HG03025 (cell line): Measurements from ENCODE around the gene PLA2G2F.

ENCODE experiments used
- ATAC-seq: cut with Tn5 transposase; IDR thresholded peaks from one replicate; pipeline ENCODE4 v1.9.1; 2021; ENCODE audit warnings: mild to moderate bottlenecking, moderate library complexity; ENCODE audit not compliant: unreplicated experiment, low FRiP score

The PLA2G2F gene

DNA sequence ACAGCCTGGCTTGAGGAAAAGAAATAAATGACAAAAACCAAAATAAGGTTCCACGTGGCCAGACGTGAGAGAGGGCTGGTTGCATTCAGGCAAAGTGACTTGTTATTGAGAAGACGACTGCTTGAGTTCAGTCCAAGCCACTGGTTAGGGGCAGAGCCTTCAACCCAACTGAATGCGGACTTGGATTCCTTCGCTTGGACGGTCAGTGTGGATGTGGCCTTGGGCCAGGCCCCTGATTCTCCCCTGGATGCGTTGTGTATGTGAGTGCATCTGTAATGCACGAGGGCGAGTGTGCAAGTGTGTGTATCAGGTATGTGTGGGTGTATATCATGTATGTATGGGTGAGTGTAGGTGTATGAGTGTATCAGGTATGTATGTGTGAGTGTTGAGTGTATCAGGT, 1.9 kb downstream of the PLA2G2F start:
- ATAC-seq: no peak

DNA sequence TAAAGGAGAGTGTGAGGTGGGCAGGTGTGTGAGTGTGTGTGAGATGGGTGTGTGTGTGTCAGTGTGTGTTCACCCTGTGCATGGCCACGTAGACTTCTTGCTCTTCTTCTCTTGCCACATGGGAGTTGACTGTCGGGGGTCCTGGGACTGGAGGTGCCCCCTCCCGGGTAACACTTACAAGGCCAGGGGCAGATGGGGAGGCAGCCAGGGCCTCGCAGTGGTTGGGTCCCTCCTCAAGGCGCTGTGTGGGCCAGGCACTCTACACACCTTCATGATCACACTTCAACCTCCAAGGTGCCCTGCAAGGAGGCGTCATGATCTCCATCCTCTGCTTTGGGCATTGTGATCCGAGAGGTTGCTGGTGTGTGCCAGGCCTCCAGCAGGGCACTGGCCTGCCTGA, 2.3 kb downstream of the PLA2G2F start:
- ATAC-seq: no peak

DNA sequence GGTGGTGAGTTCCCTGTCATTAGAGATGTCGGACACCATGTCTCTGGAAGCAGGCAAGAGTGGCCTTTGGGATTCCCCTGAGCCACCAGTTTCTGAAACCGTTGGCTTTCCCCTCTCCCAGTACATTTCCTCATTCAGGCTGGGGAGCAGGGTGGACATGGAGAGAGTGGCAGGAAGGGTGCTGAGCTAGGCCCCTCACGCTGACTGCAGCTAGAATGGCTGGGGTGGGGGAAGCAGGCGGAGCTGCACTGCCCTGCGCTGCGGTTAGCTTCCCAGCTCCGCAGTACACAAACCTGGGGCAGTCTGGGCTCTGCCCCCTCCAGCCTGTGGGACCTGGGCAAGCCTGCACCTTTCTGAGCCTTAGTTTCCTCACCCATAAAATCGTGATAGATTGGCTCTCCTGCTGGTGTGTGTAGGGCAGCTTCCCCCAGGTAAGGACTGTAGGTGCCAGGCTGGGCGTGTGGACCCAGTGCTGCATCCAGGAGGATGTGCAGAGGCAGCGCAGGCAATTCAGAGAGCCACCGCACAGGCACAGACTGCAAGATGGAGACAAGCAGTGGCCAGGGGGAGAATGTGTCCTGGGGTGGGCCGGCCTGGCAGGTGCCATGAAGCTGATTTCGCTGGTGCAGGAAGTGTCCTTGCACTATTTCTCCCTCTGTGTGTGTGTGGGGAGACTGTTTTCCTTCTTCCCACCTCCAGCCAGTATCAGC, 3.0 kb downstream of the PLA2G2F start:
- no peak for ATAC-seq

DNA sequence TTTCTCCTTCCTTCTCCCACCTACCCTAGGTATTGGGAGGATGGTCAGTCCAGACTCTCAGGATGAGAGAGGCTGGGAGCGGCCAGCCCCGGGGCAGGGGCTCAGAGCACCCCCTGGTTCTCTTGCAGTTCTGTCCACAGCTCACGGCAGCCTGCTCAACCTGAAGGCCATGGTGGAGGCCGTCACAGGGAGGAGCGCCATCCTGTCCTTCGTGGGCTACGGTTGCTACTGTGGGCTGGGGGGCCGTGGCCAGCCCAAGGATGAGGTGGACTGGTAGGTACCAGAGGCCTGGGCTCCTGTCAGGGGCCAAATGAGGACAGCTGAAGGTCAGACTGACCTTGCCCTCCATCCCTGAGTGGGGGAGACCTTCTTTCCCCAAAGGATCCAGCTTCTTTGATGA, 4.2 kb downstream of the PLA2G2F start:
- ATAC-seq: no peak

DNA sequence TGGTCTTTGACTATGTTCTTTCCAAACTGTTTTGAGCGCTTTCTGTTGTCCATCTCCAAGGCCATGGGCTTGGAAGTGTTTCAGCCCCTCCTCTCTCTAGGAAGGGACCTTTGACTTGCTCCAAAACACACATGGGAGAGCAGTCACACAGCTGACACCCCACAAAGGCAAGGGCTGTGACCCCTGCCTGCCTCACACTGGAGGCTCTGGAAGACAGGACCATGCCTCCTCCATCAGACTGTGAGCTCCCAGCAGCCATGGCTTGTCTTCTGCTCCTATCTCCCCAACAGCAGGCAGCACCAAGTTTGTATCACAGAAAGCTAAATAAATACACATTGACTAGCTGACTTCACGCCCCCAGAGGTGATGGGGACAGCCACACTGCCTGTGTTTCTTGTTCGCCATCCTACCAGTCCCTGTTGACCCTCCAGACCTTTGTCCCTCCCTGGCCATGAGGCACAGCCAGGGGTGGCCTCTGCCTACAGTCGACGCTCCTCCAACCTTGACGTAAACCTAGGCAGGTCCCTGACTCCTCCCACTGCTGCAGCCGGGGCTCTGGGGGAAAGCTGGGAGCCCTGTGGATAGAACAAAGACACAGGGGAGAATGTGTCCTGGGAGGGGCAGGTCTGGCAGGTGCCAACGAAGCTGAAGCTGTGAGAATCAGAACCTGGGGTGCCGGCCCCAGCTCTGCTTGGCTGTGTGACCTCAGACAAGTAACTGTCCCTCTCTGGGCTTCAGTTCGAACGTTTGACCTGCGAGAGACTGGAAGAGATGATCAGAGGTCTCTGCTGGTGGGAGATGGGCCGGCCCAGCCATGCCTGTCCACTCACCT, 4.8 kb downstream of the PLA2G2F start:
- ATAC-seq: no peak

DNA sequence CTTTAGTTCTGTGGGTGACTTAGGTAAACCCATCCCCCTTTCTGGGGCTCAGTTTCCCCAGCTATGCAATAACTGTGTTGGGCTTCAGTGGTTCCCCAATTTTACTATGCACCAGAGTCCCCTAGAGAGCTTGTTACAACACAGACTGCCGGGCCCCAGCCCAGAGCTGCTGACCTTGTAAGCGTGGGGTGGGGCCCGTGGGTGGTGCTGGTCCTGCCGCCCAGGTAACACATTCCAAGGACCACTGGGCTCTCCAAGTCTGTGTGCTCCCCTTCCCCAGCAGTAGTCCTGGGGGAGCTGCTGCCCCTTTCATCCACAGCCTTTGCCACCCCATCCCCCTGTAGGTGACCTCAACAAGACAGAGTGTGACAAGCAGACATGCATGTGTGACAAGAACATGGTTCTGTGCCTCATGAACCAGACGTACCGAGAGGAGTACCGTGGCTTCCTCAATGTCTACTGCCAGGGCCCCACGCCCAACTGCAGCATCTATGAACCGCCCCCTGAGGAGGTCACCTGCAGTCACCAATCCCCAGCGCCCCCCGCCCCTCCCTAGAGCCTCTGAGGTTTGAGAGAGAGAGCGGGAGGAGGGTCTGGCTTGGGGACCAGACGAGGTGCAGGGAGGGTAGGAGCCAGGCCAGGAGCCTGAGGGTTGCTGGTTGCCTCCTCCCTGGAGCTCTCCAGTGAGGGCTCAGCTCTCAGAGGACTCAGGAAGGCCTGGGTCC, 8.9 kb downstream of the PLA2G2F start:
- ATAC-seq: no peak

DNA sequence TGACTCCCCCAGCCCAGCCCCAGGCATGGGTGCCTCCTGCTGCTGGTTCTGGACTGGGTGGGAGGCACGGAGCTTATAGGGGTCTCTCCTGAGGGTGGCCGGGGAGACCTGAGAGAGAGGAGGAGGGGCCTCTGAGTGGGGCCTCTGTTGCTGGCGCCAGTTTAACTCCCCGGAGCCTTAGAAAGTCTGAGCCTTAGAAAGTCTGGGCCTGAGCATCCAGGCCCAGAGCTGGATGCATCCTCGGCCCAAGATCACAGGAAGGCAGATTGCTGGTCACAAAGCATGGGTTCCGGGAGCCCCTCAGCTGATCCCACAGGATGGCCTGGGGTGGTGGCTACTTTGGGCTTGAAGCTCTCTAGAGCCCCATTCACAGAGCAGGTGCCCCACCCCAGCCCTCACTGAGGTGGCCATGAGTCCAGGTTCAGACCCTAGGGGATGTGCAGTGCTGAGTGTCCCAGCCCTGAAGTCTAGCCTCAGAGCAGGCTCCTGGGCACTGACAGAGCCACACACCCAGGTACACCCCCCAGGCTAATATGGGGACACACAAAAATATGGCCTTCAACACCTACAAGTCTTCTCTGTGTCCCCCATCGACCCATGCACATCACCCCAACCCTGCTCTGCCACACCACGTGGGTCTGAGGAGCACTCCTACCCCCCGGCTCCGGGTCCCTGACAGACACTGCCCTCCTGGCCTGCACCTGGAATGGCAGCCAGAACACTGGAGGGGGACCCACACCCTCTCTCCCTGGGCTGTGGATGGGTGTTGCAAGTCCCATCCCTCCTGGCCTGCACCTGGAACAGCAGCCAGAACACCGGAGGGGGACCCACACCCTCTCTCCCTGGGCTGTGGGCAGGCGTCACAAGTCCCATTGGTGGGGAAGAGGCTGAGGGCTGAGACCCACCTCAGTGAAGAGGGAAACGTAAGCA, 9.7 kb downstream of the PLA2G2F start:
- no peak for ATAC-seq

DNA sequence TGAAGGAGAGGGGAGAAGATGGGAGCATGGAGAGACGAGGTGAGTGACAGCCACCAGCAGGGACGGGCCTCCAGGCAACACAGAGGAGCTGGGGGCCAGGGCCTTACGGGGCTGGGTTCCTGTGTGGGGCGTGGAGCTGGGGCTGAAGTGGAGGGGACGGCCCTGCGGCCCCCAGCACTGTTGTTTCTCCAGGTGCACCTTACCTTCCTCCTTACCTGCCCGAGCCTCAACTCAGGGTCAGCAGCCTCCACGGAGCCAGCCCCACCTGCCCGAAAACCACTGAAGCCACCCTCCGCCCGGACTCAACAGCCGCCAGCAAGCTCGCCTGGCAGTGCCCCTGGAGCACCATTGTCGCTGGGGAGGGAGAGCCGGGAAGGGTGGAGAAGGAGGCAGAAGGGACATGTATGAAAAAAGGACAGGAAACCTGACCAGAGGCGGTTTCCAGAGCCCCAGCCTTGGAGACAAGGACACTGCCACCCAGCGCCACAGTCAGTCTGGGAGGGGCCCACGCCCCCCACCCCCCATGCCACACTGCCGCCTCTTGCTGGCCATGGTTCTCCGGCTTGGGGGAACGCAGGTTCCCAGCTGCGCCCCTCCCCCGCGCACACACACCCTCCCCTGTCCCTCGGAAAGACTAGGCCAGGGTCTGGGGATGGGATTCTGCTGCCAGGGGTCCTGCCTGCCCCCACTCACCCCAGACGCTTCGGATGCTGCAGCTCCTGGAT, 10.6 kb downstream of the PLA2G2F start:
- no peak for ATAC-seq

DNA sequence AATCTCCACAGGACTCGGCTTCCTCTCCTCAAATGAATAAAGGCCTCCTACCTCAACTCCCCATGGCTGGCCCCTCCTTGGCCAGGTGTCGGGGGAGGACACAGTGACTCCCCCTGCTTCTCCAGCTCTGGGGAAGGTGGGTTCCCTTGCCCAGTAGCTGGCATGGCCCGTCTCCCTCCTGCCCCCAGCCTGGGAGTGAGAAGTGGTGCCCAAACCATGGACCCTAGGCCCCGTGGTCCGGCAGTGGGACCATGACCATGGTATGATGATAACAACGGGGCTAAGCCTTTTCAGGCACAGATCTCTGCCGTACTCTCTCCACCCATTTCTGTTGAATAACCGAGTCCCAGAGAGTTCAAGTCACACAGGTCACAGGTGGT, 11.2 kb downstream of the PLA2G2F start:
- ATAC-seq: no peak

DNA sequence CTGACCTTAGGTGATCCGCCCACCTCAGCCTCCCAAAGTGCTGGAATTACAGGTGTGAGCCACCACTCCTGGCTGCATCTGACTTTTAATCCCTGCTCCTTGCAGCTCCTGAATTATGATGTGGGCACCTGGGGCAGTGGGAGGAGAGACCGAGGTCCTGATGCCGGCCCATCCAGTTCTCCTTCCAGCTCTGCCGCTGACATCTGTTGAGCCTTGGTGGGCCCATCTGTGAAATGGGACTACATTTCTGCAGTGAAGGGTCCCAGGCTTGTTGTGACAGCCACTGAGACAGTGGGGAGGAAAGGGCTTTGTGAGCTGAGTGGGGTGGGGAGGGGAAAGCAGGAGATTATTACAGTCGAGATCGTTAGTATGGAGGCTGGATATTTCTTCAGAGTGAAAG, 11.8 kb downstream of the PLA2G2F start:
- ATAC-seq: no peak

DNA sequence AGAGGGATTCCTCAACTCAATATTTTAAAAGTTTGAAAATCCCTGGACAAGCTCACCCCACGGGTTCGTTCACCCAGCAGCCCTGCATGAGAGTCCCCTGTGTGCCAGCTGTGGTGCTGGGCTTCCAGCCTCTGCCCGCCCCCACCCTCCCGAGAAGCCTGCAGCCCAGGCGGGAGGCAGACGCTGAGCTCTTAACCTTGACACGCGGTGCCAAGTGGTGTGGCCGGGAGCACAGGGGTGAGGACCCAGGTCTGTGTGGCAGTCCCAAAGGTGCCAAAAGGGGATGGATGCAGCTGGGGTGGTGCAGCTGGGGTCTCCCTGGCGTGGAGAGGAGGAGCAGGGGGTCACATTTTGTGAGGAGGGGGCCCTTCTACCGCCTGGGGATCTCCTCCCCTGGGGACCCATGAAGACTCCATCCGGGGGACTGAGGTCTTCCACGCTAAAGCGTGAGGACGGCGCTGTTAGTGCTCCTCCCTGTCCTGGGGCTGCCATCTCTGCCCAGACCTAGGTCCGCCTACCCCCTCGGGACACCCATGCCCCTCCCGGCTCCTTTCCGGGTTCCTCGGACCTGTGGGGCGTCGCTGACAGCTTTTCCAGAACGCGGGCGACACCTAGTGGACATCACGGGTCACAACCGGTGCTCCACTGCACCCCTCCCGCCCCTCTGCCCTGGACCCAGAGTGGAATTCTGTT, 12.9 kb downstream of the PLA2G2F start:
- ATAC-seq: no peak

DNA sequence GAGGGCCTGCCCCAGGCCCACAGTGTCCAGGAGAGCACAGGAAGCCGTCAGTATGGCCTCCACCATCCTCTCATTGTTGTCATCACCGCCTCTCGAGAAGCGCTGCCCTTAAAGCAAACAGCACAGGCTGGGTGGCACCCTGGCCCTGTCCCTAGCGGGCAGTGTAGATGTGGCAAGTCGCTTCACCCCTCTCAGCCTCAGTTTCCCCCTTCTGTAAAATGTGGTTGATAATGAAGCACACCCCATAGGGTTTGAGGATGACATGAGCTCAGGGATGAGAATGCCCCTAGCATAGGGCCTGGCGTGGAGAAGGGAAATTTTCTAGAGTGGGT, 13.4 kb downstream of the PLA2G2F start:
- ATAC-seq: no peak

DNA sequence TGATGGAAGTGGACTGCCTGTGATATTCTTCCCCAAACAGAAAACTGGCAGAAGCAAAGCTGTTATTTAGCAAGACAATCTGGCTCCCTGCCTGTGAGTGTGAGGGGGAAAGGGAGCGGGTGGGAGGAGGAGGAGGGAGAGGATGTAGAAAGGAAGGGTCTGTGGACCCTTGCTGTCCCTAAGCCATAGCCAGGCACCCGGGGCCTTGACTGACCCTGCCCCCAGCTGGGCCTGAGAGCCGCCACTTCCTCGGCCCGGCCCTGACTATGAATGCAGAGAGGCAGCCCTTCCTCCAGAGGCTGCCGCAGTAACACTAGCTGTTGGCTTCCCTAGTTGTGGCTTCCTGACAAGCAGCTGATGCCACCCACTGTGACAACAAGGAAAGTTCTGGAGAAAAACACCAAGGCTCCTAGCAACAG, 13.9 kb downstream of the PLA2G2F start:
- no peak for ATAC-seq

DNA sequence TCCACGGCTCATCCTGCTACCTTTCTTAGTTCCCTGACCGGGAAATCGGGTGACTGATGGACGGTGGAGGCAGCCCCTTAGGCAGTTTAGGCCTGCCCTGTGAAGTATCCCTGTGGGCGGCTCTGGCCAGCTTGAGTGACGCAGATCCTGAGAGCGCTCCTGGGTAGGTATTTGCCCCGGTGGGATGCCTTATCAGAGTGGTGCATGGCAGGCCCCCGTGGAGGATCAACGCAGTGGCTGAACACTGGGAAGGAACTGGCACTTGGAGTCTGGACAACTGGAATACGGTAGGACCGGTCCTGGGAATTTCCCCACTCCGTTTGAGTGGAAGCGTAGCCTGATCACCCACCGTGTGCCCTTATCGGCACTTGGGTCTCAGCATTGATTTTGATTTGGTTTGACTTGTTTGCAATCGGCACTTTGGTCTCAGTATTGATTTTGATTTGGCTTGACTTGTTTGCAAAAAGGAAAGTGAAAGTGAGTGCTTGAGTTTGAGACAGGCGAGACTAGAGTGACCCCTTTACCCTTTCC, 15.2 kb downstream of the PLA2G2F start:
- ATAC-seq: no peak

DNA sequence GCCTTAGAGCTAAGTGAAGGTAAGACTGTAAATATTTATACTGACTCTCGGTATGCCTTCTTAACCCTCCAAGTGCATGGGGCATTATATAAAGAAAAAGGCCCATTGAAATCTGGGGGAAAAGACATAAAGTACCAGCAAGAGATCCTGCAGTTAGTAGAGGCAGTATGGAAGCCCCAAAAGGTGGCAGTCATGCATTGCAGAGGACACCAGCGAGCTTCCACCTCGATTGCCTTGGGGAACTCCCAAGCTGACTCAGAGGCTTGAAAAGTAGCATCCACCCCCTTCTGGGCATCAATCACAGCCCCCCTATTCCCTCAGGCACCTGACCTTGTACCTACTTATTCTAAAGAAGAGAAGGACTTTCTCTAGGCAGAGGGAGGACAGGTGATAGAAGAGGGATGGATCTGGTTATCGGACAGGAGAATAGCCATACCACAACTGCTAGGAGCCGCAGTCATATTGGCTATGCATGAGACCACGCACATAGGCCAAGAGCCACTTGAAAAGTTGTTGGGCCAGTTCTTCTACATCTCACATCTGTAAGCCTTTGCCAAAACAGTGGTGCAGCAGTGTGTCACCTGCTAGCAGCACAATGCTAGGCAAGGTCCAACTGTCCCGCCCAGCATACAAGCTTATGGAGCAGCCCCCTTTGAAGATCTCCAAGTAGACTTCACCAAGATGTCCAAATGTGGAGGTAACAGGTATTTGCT, 19.4 kb downstream of the PLA2G2F start:
- ATAC-seq: no peak

DNA sequence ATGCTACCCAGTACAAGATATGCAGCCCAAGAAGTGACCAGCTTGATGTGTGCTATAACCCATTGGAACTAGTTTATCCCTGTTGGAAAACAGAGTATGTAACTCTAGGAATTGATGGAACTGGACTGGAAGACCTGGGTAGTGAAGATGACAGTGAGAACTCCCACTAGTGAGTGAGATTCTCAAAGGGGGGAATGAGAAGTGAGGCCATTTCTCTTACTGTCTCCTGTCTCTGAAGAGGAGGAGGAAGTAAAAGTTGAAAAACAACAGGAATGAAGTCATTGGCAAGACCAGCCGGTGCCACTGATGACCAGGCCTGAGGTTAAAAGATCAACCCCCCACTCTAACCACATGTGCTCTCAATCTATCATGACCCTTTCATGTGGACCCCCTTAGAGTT, 20.9 kb downstream of the PLA2G2F start:
- no peak for ATAC-seq

DNA sequence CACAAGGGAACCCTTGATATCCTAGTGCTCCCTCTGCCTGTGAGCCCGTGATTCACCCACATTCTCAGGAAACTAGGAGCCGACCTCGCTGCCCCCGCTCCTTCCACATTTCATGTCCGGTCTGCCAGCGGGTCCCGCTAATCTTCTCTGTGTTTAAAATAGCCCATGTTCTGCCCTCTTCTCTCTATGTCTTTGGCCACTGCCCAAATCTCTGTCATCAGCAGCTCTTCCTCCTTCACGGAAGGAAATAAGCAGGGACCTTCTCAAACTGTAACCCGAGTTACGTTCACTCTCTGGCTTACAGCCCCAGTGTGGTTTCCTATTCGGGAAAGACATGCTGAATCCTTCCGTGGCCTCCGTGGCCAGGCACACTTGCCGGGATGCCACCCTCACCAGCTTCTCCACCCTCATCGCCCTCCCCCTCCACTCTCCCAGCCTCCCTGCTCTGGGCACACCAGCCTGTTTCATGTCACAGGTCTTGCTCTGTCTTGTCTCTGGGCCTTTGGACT, 25.6 kb downstream of the PLA2G2F start:
- no peak for ATAC-seq

DNA sequence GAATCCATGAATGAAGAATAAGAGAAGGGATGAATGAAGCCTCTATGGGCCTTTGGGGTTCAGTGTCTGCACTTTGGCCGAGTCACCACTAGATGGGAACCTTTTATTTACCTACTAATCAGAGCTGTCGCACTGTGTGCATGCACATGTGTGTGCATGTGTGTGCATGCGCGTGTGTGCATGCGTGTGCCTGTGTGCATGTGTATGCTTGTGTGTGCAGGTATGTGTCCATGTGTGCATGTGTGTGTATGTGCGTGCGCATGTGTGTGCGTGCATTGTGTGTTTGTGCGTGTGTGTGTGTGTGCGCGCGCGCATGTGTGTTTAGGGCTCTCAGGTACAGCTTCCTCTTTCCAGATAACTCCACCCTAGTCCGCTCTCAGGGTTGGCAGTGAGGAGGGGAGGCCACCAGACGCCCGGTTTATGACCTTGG, 26.4 kb downstream of the PLA2G2F start:
- ATAC-seq: no peak
